Erythroblast (primary cell): Measurements from ENCODE around the gene USH1C.

Experiments
- GATA1 ChIP-seq: IDR thresholded peaks from 2 replicates; pipeline ENCODE4 v1.6.1; 2011; ENCODE audit warnings: low read depth, mild to moderate bottlenecking, control low read depth, low read length, moderate library complexity
- POLR2A ChIP-seq: IDR thresholded peaks from 2 replicates; pipeline ENCODE4 v1.6.1; 2011; ENCODE audit warnings: mild to moderate bottlenecking, low read length

- no peak for TF ChIP-seq POLR2A
- no peak for TF ChIP-seq GATA1
These were observed 14.7 kb upstream of the USH1C start for GRCh38 chr11:17558916-17559315.
